Inflammatory macrophage treated with lipopolysaccharide for 1 hour (primary cell): Measurements from ENCODE around the gene ANKS1B.
"Not testable (repeated sequence)": the region's sequence is repeated elsewhere in the genome, so short reads cannot be mapped to it uniquely, and the experiment has no call there.

ENCODE experiments used
- DNase-seq, 2 donors: peaks; one replicate each; pipeline ENCODE4 v3.0.0-alpha.2; 2020 to 2022

ANKS1B gene

GRCh38 chr12:98837134-98837752 lies 1147.5 kb downstream of the ANKS1B start:
- not testable (repeated sequence) for DNase-seq

DNA sequence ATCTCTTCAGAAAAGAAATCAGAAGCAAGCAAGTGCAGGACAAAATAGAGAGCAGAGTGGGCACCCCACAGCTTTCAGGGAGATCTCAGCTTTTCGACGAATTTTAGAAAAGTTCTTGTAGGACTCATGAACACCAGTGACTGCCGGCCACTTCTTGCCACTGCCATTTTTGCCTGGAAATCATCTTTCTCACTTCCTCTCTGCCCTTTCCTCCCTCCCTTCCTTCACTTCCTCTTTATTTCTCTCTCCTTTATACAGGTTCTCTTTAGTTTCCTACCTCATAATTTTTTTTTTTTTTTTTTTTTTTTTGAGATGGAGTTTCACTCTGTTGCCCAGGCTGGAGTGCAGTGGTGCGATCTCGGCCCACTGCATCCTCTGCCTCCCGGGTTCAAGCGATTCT lies 1154.1 kb downstream of the ANKS1B start:
- no peak for DNase-seq

GRCh38 chr12:98828802-98829600 lies 1155.7 kb downstream of the ANKS1B start:
- DNase-seq = no peak

DNA sequence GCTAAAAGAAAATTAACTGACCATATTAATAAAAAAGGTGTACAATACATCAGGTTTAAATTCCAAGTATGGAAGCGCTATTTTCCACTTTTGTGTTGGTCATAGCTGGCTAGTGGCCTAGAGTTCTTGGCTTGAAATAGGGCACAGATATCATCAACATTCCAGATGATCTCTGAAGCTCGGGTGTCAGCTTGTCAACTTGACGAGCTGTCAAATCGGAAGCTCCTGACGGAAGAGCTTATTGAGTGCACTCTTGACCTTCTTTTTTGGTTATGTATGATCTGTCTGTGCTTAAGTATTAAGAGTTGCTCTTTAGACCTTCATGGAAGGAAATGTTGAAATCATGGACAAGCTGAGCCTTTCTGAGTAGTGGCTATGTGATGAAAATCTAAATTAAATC lies 1161.7 kb downstream of the ANKS1B start:
- no peak for DNase-seq

- no peak for DNase-seq
Observed at GRCh38 chr12:98821866-98822265, 1162.9 kb downstream of the ANKS1B start.

DNA sequence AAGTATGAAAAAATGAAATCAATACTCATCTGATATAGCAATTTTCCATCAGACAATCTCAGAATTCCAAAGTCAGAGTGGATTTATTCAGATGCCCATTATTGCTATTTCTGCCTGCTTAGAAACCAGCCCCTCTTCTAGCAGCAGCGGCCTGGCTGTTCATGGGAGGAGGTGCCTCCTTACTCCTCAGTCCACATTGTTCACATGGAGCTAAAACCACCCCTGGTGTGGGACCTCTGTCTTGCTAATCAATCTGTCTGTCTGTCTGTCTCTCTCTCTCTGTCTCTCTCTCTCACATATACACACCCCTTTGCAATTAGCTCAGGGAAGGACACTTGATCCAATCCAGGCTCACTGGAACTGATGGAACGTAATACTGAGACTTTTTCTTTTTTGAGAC lies 1163.5 kb downstream of the ANKS1B start:
- DNase-seq = no peak

GRCh38 chr12:98819821-98820404 lies 1164.8 kb downstream of the ANKS1B start:
- DNase-seq = no peak

DNA sequence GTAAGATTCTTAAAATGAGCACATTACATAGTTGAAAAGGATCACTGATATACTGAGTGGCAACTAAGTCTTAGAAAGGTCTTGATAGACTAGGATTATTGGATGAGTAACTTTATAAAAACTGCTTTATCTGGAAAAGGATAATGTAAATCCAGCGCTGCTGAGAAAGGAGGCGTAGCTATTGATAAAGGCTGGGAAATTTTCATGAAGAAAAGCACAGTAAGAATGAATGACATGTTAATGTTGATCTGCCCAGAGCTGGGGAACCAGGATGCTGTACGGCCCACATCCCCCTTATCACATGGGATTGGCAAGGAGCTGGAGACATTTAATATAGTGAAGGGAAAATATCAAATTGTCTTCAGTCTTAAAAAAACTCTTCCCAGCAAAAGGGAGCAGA lies 1165.7 kb downstream of the ANKS1B start:
- DNase-seq = no peak

GRCh38 chr12:98818239-98818638 lies 1166.5 kb downstream of the ANKS1B start:
- no peak for DNase-seq

DNA sequence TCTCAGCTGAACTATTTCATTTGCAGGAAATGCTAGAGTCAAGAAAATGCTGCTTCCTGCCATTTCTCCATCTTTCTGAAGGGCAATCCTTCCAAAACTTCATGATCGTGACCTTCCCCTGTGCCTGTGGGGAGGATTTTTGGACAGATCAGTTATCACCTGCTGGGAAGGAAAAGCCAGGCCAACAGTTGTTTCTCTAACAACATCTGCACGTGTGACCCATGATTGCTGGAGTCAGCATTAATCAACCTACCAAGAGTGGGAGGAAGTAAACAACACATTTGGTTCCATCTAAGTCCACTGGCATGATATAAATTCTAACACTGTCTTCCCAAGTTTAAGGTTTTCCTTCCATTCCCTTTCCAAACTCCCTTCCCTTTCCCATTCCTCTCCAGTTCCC lies 1167.0 kb downstream of the ANKS1B start:
- DNase-seq = no peak

DNA sequence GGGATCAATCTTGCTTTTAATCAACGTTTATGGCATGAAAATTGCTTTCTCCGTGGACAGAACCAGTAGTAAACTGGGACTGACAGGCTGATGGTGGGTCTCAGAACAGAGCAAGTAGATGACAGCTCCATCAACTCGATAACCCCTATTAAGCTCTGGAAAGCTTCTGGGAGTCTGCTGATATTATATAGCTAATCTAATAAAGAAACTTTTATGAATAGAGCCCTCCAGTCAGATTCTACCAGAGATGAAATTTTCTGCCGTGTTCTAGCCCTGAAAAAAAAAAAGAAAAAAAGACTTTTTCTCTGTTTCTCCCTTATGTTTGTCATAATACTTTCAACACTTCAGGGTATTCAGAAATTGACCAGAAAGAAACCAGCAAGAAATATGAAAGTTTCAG lies 1168.0 kb downstream of the ANKS1B start:
- no peak for DNase-seq

- DNase-seq = no peak
Observed at GRCh38 chr12:98814254-98814653, 1170.5 kb downstream of the ANKS1B start.

DNA sequence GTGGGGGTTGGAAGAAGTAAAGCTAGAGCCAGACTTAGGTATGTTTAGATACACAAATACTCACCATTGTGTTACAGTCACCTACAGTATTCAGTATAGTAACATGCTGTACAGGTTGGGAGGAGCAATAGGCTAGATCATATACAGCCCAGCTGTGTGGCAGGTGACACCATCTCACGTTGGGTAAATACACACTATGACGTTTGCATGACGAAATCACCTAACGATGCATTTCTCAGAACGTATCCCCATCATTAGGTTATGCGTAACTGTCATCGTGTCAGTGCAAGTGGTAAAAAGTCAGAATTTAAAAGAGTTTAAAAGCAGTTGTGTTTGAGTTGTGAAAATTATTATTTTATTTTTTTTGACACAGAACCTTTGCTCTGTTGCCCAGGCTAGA lies 1172.5 kb downstream of the ANKS1B start:
- DNase-seq = no peak

GRCh38 chr12:98808243-98808875 lies 1176.4 kb downstream of the ANKS1B start:
- DNase-seq = no peak

- DNase-seq = no peak
Observed at GRCh38 chr12:98807187-98807586, 1177.5 kb downstream of the ANKS1B start.

DNA sequence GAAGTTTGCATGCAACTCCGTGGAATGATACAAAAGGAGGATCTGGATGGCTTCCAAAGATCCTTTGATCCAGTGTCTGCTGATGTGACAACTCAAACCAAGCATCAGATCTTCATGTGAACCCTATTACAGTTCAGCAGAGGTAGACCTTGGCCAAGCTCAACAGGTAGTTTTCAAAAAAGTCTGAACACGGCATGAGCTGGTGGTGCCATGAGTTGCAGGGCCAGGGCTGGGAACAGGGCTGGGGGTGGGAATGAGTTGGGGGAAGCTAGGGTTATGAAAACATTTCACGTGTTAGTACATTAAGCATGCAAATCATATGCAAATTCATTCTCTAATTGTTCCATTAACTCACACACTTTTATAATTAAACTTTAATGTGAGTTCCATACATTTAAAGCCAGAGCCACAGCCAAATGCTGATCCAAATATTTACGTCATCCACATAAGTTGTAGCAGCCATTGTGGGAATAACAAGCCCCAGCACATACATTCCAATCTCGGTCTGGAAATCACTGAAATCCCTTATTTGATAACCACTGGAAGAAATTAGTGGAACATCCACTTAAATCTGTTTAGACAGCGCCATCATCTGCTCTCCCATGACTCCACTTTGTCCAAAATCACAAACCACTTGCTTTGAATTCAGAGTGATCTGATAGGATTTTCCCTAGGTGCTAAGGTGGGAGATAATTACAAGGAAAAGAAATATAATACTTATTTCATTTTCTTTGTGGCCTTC lies 1181.1 kb downstream of the ANKS1B start:
- no peak for DNase-seq

- DNase-seq = no peak
Observed at GRCh38 chr12:98799822-98800221, 1184.9 kb downstream of the ANKS1B start.

- no peak for DNase-seq
Observed at GRCh38 chr12:98799146-98799810, 1185.5 kb downstream of the ANKS1B start.

DNA sequence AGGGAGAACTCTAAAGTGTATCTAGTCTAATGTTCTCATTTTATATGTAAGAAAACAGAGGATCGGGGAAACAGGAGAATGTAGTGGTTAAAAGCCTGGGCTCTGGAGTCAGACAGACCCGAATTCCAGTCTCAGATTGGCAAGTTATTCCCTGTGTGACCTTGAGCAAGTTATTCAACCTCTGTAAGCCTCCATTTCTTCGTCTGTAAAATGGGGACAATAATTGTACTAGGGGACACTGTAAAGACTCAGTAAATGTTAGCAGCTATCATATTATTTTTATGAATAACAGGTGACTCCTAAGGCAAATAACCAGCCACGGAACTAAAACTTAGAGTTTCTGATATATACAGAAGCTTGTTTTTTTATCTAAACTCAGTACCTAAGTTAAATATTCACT lies 1187.5 kb downstream of the ANKS1B start:
- DNase-seq = no peak

- DNase-seq = no peak
Observed at GRCh38 chr12:98796745-98797144, 1188.0 kb downstream of the ANKS1B start.

DNA sequence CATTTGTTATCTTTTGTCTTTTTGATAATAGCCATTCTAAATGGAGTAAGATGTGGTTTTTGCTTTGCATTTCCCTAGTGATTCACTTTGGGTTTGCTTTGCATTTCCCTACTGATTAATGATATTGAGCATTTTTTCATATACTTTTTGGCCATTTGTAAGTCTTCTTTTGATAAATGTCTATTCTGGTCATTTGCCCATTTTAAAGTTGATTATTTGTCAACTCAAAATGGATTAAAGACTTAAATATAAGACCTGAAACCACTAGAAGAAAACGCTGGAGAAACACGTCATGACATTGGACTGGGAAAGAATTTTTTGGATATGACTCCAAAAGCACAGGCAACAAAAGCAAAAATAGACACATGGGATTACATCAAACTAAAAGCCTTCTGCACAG lies 1191.6 kb downstream of the ANKS1B start:
- no peak for DNase-seq

GRCh38 chr12:98791406-98791805 lies 1193.3 kb downstream of the ANKS1B start:
- no peak for DNase-seq

DNA sequence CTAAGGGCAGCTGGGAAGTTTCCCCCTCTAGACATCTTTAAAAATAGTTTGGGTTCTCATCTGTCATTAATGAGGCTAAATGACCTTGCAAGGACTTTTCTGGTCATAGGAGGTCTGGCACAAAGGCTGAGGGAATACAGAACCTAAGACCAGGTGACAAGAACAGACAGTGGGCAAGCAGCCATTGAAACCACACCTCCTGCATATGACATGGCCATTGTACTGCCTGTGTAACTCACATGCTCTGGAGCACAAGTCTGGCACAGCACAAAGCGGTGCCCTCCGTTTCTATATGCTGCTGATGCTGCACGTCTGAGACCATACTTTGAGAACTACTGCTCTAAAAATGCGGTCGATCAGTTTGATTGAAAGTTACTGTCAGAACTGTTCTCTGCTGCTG lies 1196.3 kb downstream of the ANKS1B start:
- no peak for DNase-seq
